Gastrocnemius medialis (tissue), 4 donors: ENCODE results near the gene ETAA1.

ENCODE experiments used
- POLR2A ChIP-seq, 2 donors: fragments of 450-650 bp; IDR thresholded peaks; one replicate each; pipeline ENCODE4 v1.6.1; 2017; ENCODE audit warnings: antibody characterized with exemption in 2 of 2, mild to moderate bottlenecking in 2 of 2, moderate library complexity in 2 of 2
- TF ChIP-seq, protein P1 (sequence below), 5 experiments: fragments of 450-650 bp in 3 of 5; fragments of 200-600 bp in 2 of 5; sonication (generic) in 2 of 5; IDR thresholded peaks in 4 of 5; conservative IDR thresholded peaks in 1 of 5; 1 replicate in 4 of 5; 2 replicates in 1 of 5; pipeline ENCODE4 v1.5.1; 2016 to 2019; ENCODE audit warnings: antibody characterized with exemption in 5 of 5, mild to moderate bottlenecking in 3 of 5, moderate library complexity in 3 of 5

DNA sequence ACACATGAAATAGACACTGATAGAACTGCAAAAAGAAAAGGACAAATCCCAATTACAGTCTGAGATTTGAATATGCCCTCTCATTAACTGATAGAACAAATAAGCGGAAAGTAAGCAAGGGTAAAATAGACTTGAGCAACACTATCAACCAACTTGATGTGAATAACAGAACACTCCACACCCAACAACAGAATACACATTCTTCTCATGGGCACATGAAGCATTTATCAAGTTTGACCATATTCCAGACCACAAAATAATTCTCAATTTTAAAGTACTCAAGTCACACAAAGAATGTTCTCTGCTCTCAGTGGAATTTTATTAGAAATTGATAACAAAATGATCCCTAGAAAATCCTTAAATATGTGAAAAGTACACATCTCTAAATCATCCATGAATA lies 19.0 kb downstream of the ETAA1 start:
- TF ChIP-seq, protein P1, sequence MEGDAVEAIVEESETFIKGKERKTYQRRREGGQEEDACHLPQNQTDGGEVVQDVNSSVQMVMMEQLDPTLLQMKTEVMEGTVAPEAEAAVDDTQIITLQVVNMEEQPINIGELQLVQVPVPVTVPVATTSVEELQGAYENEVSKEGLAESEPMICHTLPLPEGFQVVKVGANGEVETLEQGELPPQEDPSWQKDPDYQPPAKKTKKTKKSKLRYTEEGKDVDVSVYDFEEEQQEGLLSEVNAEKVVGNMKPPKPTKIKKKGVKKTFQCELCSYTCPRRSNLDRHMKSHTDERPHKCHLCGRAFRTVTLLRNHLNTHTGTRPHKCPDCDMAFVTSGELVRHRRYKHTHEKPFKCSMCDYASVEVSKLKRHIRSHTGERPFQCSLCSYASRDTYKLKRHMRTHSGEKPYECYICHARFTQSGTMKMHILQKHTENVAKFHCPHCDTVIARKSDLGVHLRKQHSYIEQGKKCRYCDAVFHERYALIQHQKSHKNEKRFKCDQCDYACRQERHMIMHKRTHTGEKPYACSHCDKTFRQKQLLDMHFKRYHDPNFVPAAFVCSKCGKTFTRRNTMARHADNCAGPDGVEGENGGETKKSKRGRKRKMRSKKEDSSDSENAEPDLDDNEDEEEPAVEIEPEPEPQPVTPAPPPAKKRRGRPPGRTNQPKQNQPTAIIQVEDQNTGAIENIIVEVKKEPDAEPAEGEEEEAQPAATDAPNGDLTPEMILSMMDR (IDR thresholded peaks at IDR 0.05 in 4 of 5, conservative IDR thresholded peaks at IDR 0.05 in 1 of 5): no peak
- TF ChIP-seq POLR2A (IDR thresholded peaks at IDR 0.05): no peak
